Measurements from ENCODE around the gene NR2E1. TPM values are rescaled to one million over a fixed set of nuclear protein-coding genes. Genes with fewer than 3 reads are reported as not detected.

Gene NR2E1
- not detected in 2 replicates for total RNA-seq (ENCODE audit: low replicate concordance)

GRCh38 chr6:108165714-108166663 is at the start of gene NR2E1:
Gene NR2E1, plus strand, starts transcription at chr6:108166022. Its CDS starts 744 bp downstream, at chr6:108166766.

Other genes starting within 250 kb of the NR2E1 start
- 12.5 and 18.5 TPM in 2 replicates for gene SEC63, start 207.8 kb upstream of the NR2E1 start, total RNA-seq (ENCODE audit: low replicate concordance)
- 13.1 and 32.9 TPM in 2 replicates for gene OSTM1, start 91.3 kb upstream of the NR2E1 start, total RNA-seq (ENCODE audit: low replicate concordance)
- 148 and 172 TPM in 2 replicates for gene SNX3, start 95.0 kb downstream of the NR2E1 start, total RNA-seq (ENCODE audit: low replicate concordance)
- 2.7 and 3.9 TPM in 2 replicates for gene AFG1L, start 129.0 kb downstream of the NR2E1 start, total RNA-seq (ENCODE audit: low replicate concordance)

Measured in smooth muscle cell of the coronary artery (primary cell).